ENCODE measurements around the gene CLCN7. TPM values are rescaled to one million over a fixed set of nuclear protein-coding genes. Genes with fewer than 3 reads are reported as not detected.

The CLCN7 gene
- total RNA-seq, 1 experiment from 2014 or later, result 48.2 TPM

GRCh38 chr16:1395444-1396031 lies 79.3 kb downstream of the CLCN7 start:
- no peaks in the 10 kb centered on the region for H3F3A ChIP-seq (ENCODE audit: low read length, unreplicated experiment)
- POLR2A ChIA-PET (ENCODE audit: unreplicated experiment), result no interaction called here
- H3K4me3 ChIP-seq (ENCODE audit: low read length), result no peak overlapping the region
- H3K4me1 ChIP-seq (ENCODE audit: insufficient read depth, low read length), result no peaks in the 10 kb centered on the region
- CTCF ChIA-PET, result no interaction called here
- no peaks in the 10 kb centered on the region for H4K20me1 ChIP-seq (ENCODE audit: low read length)
- H2AFZ ChIP-seq (ENCODE audit: low read length), result no peak overlapping the region
- intact Hi-C loops (cut with micrococcal nuclease), result no loop called here
- BruUV-seq (replicated peaks), result no TSS peak
- no peaks in the 10 kb centered on the region for H3K79me2 ChIP-seq (ENCODE audit: low read length)
- no peaks in the 10 kb centered on the region for H3K9me3 ChIP-seq (ENCODE audit: low read length)
- H3K36me3 ChIP-seq (ENCODE audit: low read depth, low read length), result no peaks in the 10 kb centered on the region
- no peaks in the 10 kb centered on the region for H3K9me2 ChIP-seq (replicated peaks; ENCODE audit: low read length)
- no peak overlapping the region for H3K9ac ChIP-seq (ENCODE audit: low read length)
- no peak overlapping the region for H3K27ac ChIP-seq (ENCODE audit: low read length)
- DNase-seq, result no peak
- no peaks in the 10 kb centered on the region for H3K27me3 ChIP-seq (ENCODE audit: low read length)
- no peak overlapping the region for H3K4me2 ChIP-seq (ENCODE audit: low read length)
- ATAC-seq, result no peak
- no peak for TF ChIP-seq CTCF (conservative IDR thresholded peaks at IDR 0.05; ENCODE audit: low read depth, low read length)
- no peak for TF ChIP-seq EZH2 (IDR thresholded peaks at IDR 0.05; ENCODE audit: low read length, unreplicated experiment)
- no peak for TF ChIP-seq EZH2phosphoT487 (IDR thresholded peaks at IDR 0.05; ENCODE audit: borderline replicate concordance, low read length)

Other genes starting within 250 kb of the CLCN7 start
- not detected in 2 replicates for gene TPSG1, start 249.8 kb downstream of the CLCN7 start, total RNA-seq (2014; rRNA removed)
- not detected in 2 replicates for gene TPSB2, start 244.8 kb downstream of the CLCN7 start, total RNA-seq (2014; rRNA removed)
- gene TPSAB1, start 234.3 kb downstream of the CLCN7 start, total RNA-seq (2014; rRNA removed), result not detected in 2 replicates
- not detected in 2 replicates for gene TPSD1, start 219.0 kb downstream of the CLCN7 start, total RNA-seq (2014; rRNA removed)
- gene UBE2I, start 165.4 kb downstream of the CLCN7 start, total RNA-seq (2014; rRNA removed), result 71.3 and 116 TPM in 2 replicates
- 13.1 and 18.2 TPM in 2 replicates for gene BAIAP3, start 141.4 kb downstream of the CLCN7 start, total RNA-seq (2014; rRNA removed)
- 117 and 142 TPM in 2 replicates for gene TSR3, start 123.2 kb downstream of the CLCN7 start, total RNA-seq (2014; rRNA removed)
- 36.0 and 36.3 TPM in 2 replicates for gene GNPTG, start 123.1 kb downstream of the CLCN7 start, total RNA-seq (2014; rRNA removed)
- gene UNKL, start 60.3 kb downstream of the CLCN7 start, total RNA-seq (2014; rRNA removed), result 18.8 and 33.9 TPM in 2 replicates
- 27.0 and 33.2 TPM in 2 replicates for gene UQCC4, start 54.3 kb downstream of the CLCN7 start, total RNA-seq (2014; rRNA removed)
- not detected in 2 replicates for gene PERCC1, start 44.0 kb downstream of the CLCN7 start, total RNA-seq (2014; rRNA removed)
- gene CCDC154, start 30.5 kb downstream of the CLCN7 start, total RNA-seq (2014; rRNA removed), result not detected in 2 replicates
- 0.22 and 0.40 TPM in 2 replicates for gene PTX4, start 13.9 kb upstream of the CLCN7 start, total RNA-seq (2014; rRNA removed)
- 37.8 and 61.3 TPM in 2 replicates for gene TELO2, start 18.3 kb upstream of the CLCN7 start, total RNA-seq (2014; rRNA removed)
- not detected in 2 replicates for gene TMEM204, start 58.6 kb upstream of the CLCN7 start, total RNA-seq (2014; rRNA removed)
- gene IFT140, start 137.0 kb upstream of the CLCN7 start, total RNA-seq (2014; rRNA removed), result 4.2 and 6.2 TPM in 2 replicates
- 8.5 and 15.5 TPM in 2 replicates for gene CRAMP1, start 137.3 kb upstream of the CLCN7 start, total RNA-seq (2014; rRNA removed)
- 85.2 and 86.5 TPM in 2 replicates for gene JPT2, start 203.3 kb upstream of the CLCN7 start, total RNA-seq (2014; rRNA removed)
- 41.1 and 59.7 TPM in 2 replicates for gene MAPK8IP3, start 231.2 kb upstream of the CLCN7 start, total RNA-seq (2014; rRNA removed)

All from PC-3 (cell line).